ENCODE data around the gene RIT1.
A peak's percentile ranks its signal among the peaks of the same experiment; 100 is the strongest.

The RIT1 gene

DNA sequence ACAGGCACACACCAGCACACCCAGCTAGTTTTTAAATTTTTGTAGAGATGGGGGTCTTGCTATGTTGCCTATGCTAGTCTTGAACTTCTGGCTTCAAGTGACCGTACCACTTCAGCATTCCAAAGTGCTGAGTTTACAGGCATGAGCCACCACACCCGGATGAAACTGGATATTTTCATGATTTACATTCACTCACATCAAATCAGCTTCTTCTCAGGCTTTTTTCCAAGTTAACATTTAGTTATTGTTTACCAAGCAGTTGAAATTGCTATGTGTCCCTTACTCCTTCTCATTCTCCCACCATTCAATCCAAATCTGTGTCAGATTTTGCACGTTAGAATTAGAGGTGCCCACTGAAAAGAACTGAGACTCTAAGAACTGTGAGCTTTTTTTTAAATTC is 18.4 kb downstream of the RIT1 start:
- no peak for DNase-seq (ENCODE audit: low read depth)

DNA sequence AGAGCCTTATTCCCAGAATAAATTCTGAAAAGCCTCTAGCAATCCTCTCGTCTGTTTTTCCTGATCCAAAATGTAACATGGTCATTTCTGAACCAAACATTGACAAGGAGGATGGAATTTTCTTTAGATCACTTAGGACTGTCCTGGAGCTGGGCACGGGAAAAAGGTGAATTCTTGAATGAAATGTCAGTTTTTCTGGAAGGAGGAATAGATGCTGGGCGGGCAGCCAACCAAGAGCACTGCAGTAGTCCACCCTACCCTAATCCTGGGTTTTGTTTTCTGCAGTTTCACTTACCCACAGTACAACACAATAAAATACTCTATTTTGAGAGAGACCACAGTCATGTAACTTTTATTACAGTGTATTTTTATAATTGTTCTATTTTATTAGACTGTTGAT is 20.9 kb downstream of the RIT1 start:
- DNase-seq (ENCODE audit: low read depth): no peak

DNA sequence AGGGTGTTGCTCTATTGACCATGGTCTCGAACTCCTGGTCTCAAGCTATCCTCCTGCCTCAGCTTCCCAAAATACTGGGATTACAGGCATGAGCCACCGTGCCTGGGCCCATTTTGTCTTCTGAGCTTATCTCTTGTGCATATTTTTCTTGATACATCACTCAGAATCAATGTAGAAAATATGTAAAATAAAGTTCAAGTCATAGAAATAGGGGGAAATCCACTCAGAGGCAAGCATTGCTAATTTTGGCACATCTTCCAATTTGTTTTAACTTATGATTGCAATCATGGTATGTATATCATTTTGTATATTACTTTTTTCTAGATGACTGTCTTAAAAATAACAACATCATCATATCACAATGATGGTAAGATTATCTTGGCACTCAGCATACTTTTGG is 21.6 kb downstream of the RIT1 start:
- DNase-seq (ENCODE audit: low read depth): no peak

DNA sequence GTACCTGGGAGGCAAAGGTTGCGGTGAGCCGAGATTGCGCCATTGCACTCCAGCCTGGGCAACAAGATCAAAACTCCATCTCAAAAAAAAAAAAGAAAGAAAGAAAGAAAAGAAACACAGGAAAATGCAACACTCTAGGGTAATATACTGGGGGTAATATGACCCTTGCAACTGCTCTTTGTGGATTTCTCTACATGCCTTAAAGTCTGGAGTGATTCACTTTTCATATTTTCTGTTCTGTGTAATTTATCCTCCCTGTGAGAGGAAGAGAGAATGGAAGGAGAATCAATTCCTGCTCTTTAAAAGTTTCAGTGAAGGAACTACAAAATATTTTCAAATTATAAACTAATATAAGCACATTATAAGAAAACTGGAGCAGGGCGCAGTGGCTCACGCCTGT is 22.7 kb downstream of the RIT1 start:
- DNase-seq (ENCODE audit: low read depth): no peak

DNA sequence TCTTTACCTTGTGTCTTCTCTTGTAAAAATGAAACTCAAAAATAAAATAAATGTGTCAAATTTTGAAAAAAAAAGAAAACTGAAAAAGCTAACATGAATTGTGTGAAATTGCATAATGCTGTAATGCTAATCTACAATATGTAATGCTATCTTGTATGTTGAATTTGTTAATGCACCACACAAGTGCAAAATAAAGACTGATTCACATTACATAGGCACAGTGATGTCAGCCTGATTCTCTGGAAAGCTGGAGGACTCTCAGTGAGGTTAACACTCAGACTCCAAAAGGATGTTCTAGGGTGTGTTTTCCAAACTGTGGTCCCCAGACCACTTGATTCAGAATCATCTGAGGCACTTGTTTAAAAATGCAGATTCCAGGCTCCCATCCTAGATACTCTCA is 26.2 kb downstream of the RIT1 start:
- DNase-seq (ENCODE audit: low read depth): no peak

DNA sequence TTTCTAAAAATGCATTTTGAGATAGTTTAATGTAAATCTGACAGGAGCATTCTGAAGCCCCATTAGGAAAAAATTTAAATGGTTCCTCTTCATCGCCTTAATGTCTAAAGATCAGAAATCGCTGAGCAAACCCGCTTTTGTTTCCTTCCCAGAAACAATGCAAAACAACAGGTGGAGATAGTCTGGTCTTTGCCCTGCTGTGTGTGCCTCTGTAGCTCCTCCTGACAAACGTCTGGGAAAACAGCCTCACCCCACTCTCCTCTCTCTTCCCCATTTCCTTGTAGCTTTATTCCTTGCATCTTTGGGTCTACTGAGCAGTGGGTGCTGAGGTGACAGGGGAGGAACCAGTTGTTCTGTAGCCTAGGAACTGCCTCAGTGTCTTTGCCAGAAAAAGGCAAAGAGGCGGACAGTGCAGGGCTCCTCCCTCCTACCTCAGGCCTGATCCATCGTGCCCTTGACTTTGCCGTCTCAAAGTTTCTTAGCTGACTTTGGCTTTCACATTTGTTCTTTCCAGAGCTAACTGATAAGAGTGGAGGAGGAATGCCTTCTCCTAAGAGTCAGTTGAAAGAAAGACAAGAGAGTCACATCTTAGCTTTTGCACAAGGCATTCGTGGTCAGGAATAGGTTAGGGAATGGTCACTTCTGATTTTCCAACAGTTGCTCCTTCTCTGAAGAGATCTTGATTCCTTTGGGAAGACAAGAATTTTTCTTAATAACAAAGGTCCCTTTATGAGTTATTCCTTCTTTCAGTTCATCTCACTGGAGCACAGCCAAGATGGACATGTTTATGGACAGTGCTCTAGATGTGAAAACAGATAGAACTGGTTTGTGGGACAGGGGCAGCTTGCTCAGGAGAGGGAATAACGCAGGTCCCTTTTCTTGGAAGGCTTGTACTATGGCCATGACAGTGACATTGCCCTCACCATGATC is 26.9 kb downstream of the RIT1 start:
- DNase-seq (ENCODE audit: low read depth): no peak

DNA sequence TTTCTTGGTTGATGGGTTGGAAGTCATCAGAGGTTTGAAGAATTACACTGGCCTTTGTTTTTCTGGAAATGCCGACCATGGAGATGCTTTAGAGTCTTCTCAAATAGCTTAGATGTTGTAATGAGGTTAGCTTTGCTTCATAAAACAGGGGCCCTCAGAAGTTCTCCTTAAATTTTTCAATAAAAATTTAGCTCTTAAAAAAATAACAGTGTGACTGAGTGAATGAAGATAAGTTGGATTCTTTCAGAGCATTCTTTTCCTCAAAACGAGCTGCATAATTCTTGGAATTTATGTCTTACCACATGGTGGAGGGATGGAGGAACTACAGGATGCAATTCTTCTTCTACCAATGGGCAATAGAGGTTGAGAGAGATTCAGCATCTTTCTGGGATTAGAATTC is 28.4 kb downstream of the RIT1 start:
- DNase-seq (ENCODE audit: low read depth): no peak

DNA sequence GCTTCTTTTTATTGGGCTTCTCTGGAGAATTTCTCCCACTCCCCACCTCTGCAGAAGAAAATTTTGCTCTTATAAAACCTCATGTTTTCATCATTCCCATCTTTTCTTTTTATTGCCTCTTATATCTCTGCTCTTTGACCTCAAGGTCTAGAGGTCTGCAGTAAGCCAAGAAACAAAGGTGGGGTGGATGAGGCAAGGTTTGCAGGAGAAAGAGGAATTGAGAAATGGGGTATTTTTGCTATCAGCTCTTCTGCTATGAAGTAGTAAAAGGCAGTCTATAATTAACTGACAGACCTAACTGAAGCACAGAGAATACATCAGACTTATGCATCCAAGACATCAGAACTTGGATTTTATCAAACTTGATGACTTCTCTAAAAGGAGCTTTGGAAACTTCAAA is 28.9 kb downstream of the RIT1 start:
- no peak for DNase-seq (ENCODE audit: low read depth)

DNA sequence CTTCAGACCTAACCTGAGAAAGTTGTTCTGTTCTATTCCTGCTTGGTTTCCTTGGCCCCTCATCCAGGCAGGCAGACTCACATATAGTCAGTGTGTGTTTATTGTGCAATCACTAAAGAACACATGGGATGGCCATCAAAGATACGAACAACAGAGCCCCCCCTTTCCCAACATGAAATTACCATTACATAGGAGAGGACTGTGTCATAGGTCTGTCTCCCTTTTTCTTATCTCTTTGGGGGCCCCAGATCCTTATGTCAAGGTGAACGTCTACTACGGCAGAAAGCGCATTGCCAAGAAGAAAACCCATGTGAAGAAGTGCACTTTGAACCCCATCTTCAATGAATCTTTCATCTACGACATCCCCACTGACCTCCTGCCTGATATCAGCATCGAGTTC is 30.2 kb downstream of the RIT1 start:
- no peak for DNase-seq (ENCODE audit: low read depth)

DNA sequence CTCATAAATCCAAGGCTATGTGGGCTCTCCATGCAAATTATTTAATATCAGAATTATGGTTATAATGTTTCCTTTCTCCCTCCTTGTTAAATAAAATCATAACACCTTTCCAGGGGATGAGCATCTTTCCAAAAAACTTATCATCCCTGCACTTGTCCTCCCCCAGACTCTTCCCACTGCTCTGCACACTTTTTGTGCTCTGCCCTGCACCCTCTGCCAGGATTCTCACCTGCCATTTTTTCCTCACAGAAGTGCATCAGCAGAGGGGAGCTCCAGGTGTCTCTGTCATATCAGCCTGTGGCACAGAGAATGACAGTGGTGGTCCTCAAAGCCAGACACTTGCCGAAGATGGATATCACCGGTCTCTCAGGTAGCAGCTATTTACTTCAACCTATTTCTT is 30.9 kb downstream of the RIT1 start:
- DNase-seq (ENCODE audit: low read depth): no peak

DNA sequence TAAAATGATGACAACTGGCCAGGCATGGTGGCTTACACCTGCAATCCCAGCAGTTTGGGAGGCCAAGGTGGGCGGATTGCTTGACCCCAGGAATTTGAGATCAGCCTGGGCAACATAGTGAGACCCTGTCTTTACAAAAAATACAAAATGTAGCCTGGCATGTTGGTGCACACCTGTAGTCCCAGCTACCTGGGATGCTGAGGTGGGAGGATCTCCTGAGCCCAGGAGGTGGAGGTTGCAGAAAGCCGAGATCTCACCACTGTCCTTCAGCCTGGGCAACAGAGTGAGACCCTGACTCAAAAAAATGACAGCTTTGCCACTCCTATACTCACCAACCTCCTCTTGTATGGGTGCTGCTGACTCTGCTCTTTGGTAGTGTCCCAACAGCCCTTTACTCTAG is 33.2 kb downstream of the RIT1 start:
- DNase-seq (ENCODE audit: low read depth): no peak

DNA sequence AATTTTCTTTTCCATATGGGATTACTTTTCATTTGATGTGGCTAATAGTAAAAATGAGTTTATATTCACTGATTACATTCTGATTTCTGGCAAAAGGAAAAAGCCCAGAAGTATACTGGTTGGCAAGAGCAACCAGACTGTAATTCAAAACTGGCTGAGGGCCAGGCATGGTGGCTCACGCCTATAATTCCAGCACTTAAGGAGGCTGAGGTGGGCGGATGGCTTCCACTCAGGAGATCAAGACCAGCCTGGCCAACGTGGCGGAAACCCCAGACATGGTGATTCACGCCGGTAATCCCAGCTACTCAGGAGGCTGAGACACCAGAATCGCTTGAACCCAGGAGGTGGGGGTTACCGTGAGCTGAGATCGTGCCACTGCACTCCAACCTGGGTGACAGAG is 37.3 kb downstream of the RIT1 start:
- DNase-seq (ENCODE audit: low read depth): no peak

DNA sequence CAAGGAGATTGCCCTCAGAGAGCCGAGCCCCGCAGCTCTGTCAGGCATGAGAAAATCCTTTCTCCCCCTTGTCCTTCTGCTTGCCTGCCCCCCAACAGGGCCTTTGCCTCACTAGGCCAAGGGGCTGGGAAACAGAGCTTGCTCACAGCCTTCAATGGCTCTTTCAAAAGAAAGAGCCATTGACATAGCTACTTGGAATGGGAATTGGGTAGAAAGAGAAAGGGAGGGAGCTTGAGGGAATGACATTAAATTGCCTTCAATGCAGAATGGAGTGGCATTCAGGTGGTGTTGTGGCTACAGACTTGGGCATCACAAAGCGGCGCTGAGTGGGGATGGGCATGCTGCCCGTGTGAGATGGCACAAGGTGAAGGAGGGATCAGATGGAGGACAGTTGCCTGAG is 38.6 kb downstream of the RIT1 start:
- no peak for DNase-seq (ENCODE audit: low read depth)

DNA sequence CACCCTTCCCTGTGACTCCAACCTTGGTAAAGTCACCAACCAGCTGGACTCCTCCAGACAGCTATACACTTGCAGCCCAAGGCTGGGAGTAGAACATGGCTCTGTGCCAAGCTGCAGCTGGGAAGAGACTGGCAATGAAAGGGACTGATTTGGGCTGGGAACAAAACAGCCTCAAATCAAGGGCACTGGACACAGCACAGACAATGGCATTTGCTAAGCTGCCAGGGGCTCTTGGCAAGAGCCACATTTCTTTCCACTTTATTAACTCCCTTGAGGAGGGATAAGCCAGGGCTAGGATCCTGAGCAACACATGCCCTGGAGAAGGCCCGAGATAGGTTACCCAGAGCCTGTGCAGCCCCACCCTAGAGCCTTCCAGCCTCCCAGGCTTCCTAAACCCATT is 39.8 kb downstream of the RIT1 start:
- no peak for DNase-seq (ENCODE audit: low read depth)

DNA sequence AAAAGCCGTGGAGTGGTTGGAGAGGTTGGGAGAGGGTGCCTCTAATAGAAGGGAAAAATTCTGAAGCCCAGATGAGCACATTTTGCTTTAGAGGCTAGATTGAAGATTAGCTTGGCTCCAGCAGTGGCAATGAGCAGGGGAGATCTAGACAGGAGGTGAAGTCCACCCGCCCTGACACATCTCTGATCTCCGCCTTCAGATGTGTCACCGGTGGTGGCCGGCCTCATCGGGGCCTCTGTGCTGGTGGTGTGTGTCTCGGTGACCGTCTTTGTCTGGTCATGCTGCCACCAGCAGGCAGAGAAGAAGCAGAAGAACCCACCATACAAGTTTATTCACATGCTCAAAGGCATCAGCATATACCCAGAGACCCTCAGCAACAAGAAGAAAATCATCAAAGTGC is 43.4 kb downstream of the RIT1 start:
- no peak for DNase-seq (ENCODE audit: low read depth)

DNA sequence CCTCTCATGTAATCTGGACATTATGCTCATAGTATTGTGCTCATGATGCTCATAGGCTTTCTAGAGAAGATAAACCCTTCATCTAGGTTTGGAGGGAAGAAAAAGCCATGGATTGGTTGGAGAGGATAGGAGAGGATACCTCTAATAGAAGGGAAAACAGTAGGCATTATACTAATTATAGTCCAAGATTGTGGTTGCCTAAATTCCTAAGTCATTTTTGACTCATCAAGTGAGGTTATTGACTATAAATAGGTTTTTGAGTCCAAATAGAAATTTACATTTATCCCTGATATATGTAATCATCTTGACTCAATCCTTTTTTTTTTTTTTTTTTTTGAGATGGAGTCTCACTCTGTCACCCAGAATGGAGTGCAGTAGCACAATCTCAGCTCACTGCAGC is 46.8 kb downstream of the RIT1 start:
- no peak for DNase-seq (ENCODE audit: low read depth)

DNA sequence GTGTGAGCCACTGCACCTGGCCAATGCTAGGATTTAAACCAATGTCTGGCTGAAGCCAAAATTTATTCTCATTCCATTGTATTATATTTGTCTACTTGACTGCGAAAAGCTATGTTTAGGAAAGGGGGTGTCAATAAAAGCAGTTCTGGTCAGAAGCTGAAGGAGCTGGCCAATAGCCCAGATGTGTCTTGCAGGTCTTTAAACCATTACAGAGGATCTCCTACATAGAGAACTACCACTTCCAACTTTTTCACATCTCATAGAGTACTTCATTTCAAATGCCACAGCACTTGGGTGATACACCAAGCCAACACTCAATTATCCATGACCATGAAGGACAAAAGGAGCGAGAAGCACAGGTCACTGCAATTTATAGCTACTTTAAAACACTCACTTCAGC is 49.3 kb downstream of the RIT1 start:
- DNase-seq (ENCODE audit: low read depth): no peak

DNA sequence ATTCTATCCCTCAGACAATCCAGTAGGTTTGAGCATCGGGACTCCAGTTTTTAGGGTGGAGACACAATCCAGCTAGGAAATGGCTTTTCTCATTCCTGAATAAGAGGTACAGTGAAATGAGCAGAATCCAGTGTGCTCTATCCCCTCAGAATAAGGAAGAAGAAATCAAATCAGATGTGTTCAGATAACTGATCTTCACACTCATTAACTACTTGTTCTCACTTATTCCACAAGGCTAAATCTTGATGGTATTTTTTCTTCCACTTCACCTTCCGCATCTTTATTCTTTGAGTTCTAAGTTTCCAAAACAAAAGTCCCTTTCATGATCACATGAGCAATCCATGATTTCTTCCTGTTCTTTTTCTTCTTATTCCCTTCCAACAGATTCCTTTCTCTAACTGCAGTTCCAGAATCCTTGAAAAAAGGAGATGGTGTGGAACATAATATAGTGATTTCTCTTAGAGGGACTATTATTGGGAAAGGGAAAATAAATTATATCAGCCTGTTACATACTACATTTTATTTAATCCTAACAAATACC is 50.1 kb downstream of the RIT1 start:
- DNase-seq (ENCODE audit: low read depth): no peak

DNA sequence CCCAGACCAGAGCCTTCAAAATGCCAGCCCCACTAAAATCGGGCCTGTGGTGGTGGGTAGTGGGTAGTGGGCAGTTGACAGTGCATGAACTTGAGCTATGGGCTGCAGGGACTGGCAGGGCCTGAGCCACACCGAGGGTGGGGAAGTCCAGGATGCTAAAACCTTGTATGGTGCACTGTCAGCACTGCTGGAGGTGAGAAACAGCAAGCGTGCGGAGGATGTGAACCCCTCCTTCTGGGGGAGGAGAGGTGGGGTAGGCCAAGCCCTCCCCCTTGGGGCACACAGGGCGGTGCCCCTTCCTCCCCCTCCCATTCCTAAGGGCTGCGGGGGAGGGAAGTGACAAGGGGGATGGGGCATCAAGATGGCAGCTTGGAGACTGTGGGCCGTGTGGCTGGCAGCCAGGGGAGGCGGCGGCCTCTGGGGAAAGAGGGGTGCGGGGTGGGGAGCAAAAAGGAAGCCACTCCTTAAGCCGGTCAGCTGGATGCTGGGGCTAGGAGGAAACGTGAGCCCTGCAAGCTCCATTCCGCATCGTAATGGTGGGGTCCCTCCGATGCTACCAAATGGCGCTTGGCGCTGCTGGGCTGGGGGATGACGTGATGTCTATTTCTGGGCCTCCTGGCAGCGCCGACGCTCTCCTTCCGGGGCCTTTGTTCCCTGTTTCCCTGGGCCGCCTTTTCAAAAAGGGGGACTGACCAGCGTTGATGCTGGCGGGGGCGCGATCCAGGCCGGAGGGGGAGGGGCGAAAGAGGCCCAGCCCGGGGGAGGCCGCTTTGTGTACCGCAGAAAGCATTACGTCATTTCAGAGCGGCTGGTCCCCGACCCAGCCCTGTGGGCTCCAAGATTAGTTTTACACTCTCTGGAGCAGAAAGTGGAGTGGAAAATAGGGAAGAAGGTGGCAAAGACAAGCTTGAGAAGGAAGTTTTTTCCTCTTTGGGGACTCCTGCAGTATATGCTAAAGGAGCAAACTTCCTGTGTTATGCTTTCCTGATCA is 51.0 kb downstream of the RIT1 start:
- DNase-seq (ENCODE audit: low read depth): peak; percentile 86

DNA sequence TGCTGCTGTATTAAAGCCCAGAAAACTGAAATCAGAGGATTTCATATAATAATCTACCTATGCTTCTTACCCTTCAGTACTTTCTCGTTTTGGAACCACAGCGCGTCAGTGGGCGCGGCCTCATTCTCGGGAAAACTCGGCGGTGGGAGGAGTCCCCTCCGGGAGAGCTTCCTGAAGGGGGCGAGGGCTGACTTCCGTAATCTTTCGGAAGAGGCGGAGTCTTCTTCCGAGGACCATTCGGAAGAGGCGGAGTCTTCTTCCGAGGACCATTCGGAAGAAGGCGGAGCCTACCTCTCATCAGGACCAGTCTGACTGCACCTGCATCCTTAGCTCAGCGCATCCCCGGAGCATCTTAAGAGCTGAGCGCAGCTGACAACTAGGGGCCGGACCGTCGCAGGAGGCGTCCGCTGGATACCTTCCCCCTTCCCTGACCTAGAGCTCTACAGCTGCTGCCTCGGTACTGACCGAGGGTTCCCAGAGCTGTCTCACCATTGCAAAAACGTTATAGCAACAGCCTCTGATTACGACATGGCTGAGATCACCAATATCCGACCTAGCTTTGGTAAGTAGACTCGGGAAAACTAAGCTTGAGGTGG is 51.8 kb downstream of the RIT1 start, which contains the start of gene SYT11:
SYT11 (plus strand) TSS at position 334 of the 596 bp plus-strand sequence; CDS start at position 529, 195 bp downstream.
- peak; percentile 90 for DNase-seq (ENCODE audit: low read depth)

DNA sequence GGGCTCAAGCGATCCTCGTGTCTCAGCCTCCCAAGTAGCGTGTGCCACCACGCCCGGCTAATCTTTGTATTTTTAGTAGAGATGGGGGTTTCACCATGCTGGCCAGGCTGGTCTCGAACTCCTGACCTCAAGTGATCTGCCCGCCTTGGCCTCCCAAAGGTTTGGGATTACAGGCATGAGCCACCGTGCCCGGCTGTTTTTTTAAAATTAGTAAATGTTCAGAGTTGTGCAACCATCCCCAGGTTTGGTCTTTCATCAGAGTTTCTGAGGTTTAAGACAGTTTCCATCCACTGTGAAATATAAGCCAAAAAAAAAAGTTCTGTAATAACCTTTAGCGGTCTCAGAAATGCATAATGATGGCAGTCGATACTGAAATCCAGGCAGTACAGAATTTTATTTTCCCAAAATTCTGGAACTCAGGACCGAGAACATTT is 52.3 kb downstream of the RIT1 start:
- no peak for DNase-seq (ENCODE audit: low read depth)

All from CMK (cell line).